Measurements from ENCODE around the gene B4GALT6.

The B4GALT6 gene

GRCh38 chr18:31711365-31712172, 27.2 kb upstream of the B4GALT6 start:
- H3K27me3 ChIP-seq (ENCODE audit: control insufficient read depth in 1 of 2, insufficient read depth in 2 of 2, low read length in 2 of 2), result no peaks in the 10 kb centered on the region
- H3K9ac ChIP-seq (ENCODE audit: low read length), result no peak overlapping the region
- no peak overlapping the region for H3K27ac ChIP-seq (ENCODE audit: low read depth, low read length)
- no peaks in the 10 kb centered on the region for H3K4me1 ChIP-seq (ENCODE audit: insufficient read depth, low read length)
- no peaks in the 10 kb centered on the region for H3K9me3 ChIP-seq (ENCODE audit: low read length)
- no peaks in the 10 kb centered on the region for H3K36me3 ChIP-seq (ENCODE audit: insufficient read depth, low read length)
- no peak overlapping the region for H3K4me3 ChIP-seq (ENCODE audit: low read depth in 1 of 2, low read length in 2 of 2)

- no peak overlapping the region for H3K4me3 ChIP-seq (ENCODE audit: low read depth in 1 of 2, low read length in 2 of 2)
- no peaks in the 10 kb centered on the region for H3K9me3 ChIP-seq (ENCODE audit: low read length)
- H3K27me3 ChIP-seq (ENCODE audit: control insufficient read depth in 1 of 2, insufficient read depth in 2 of 2, low read length in 2 of 2), result no peaks in the 10 kb centered on the region
- no peaks in the 10 kb centered on the region for H3K36me3 ChIP-seq (ENCODE audit: insufficient read depth, low read length)
- no peak overlapping the region for H3K27ac ChIP-seq (ENCODE audit: low read depth, low read length)
- no peak overlapping the region for H3K9ac ChIP-seq (ENCODE audit: low read length)
- no peaks in the 10 kb centered on the region for H3K4me1 ChIP-seq (ENCODE audit: insufficient read depth, low read length)
Measured at GRCh38 chr18:31710826-31711225, 26.4 kb upstream of the B4GALT6 start.

GRCh38 chr18:31707815-31708214, 23.4 kb upstream of the B4GALT6 start:
- Histone ChIP-seq H3K9me3 (ENCODE audit: low read length) (no peaks in the 10 kb centered on the region), H3K27ac (ENCODE audit: low read depth, low read length) (no peak overlapping the region), H3K4me3 (ENCODE audit: low read depth in 1 of 2, low read length in 2 of 2) (no peak overlapping the region), H3K4me1 (ENCODE audit: insufficient read depth, low read length) (no peaks in the 10 kb centered on the region), H3K27me3 (ENCODE audit: control insufficient read depth in 1 of 2, insufficient read depth in 2 of 2, low read length in 2 of 2) (no peaks in the 10 kb centered on the region), H3K36me3 (ENCODE audit: insufficient read depth, low read length) (no peaks in the 10 kb centered on the region), H3K9ac (ENCODE audit: low read length) (no peak overlapping the region)

- H3K36me3 ChIP-seq (ENCODE audit: insufficient read depth, low read length), result no peaks in the 10 kb centered on the region
- H3K4me3 ChIP-seq (ENCODE audit: low read depth in 1 of 2, low read length in 2 of 2), result no peak overlapping the region
- no peaks in the 10 kb centered on the region for H3K4me1 ChIP-seq (ENCODE audit: insufficient read depth, low read length)
- H3K9ac ChIP-seq (ENCODE audit: low read length), result no peak overlapping the region
- no peak overlapping the region for H3K27ac ChIP-seq (ENCODE audit: low read depth, low read length)
- H3K9me3 ChIP-seq (ENCODE audit: low read length), result no peaks in the 10 kb centered on the region
- no peaks in the 10 kb centered on the region for H3K27me3 ChIP-seq (ENCODE audit: control insufficient read depth in 1 of 2, insufficient read depth in 2 of 2, low read length in 2 of 2)
Measured at GRCh38 chr18:31702449-31702848, 18.1 kb upstream of the B4GALT6 start.

- Histone ChIP-seq H3K4me1 (ENCODE audit: insufficient read depth, low read length) (no peaks in the 10 kb centered on the region), H3K4me3 (ENCODE audit: low read depth in 1 of 2, low read length in 2 of 2) (no peak overlapping the region)
Measured at GRCh38 chr18:31701744-31702143, 17.4 kb upstream of the B4GALT6 start.

GRCh38 chr18:31700990-31701389, 16.6 kb upstream of the B4GALT6 start:
- Histone ChIP-seq H3K9ac (ENCODE audit: low read length) (no peak overlapping the region), H3K4me3 (ENCODE audit: low read depth in 1 of 2, low read length in 2 of 2) (no peak overlapping the region), H3K36me3 (ENCODE audit: insufficient read depth, low read length) (no peaks in the 10 kb centered on the region), H3K27ac (ENCODE audit: low read depth, low read length) (no peak overlapping the region), H3K27me3 (ENCODE audit: control insufficient read depth in 1 of 2, insufficient read depth in 2 of 2, low read length in 2 of 2) (no peaks in the 10 kb centered on the region), H3K9me3 (ENCODE audit: low read length) (no peaks in the 10 kb centered on the region), H3K4me1 (ENCODE audit: insufficient read depth, low read length) (no peaks in the 10 kb centered on the region)

More at GRCh38 chr18:31701744-31702143, 17.4 kb upstream of the B4GALT6 start:
- Histone ChIP-seq H3K9me3 (ENCODE audit: low read length) (no peaks in the 10 kb centered on the region), H3K36me3 (ENCODE audit: insufficient read depth, low read length) (no peaks in the 10 kb centered on the region), H3K27me3 (ENCODE audit: control insufficient read depth in 1 of 2, insufficient read depth in 2 of 2, low read length in 2 of 2) (no peaks in the 10 kb centered on the region), H3K27ac (ENCODE audit: low read depth, low read length) (no peak overlapping the region), H3K9ac (ENCODE audit: low read length) (no peak overlapping the region)

GRCh38 chr18:31697351-31698298, 13.2 kb upstream of the B4GALT6 start:
- H3K36me3 ChIP-seq (ENCODE audit: insufficient read depth, low read length), result no peaks in the 10 kb centered on the region
- H3K9me3 ChIP-seq (ENCODE audit: low read length), result no peaks in the 10 kb centered on the region
- H3K27ac ChIP-seq (ENCODE audit: low read depth, low read length), result no peak overlapping the region
- no peak overlapping the region for H3K9ac ChIP-seq (ENCODE audit: low read length)
- H3K4me1 ChIP-seq (ENCODE audit: insufficient read depth, low read length), result no peaks in the 10 kb centered on the region
- H3K4me3 ChIP-seq (ENCODE audit: low read depth in 1 of 2, low read length in 2 of 2), result no peak overlapping the region
- no peaks in the 10 kb centered on the region for H3K27me3 ChIP-seq (ENCODE audit: control insufficient read depth in 1 of 2, insufficient read depth in 2 of 2, low read length in 2 of 2)

- H3K9me3 ChIP-seq (ENCODE audit: low read length), result no peaks in the 10 kb centered on the region
- H3K4me3 ChIP-seq (ENCODE audit: low read depth in 1 of 2, low read length in 2 of 2), result no peak overlapping the region
- no peaks in the 10 kb centered on the region for H3K4me1 ChIP-seq (ENCODE audit: insufficient read depth, low read length)
- no peak overlapping the region for H3K27ac ChIP-seq (ENCODE audit: low read depth, low read length)
- no peaks in the 10 kb centered on the region for H3K36me3 ChIP-seq (ENCODE audit: insufficient read depth, low read length)
- no peak overlapping the region for H3K9ac ChIP-seq (ENCODE audit: low read length)
- H3K27me3 ChIP-seq (ENCODE audit: control insufficient read depth in 1 of 2, insufficient read depth in 2 of 2, low read length in 2 of 2), result no peaks in the 10 kb centered on the region
Measured at GRCh38 chr18:31695989-31696388, 11.6 kb upstream of the B4GALT6 start.

- H3K27me3 ChIP-seq (ENCODE audit: control insufficient read depth in 1 of 2, insufficient read depth in 2 of 2, low read length in 2 of 2), result no peaks in the 10 kb centered on the region
- no peaks in the 10 kb centered on the region for H3K36me3 ChIP-seq (ENCODE audit: insufficient read depth, low read length)
- H3K9ac ChIP-seq (ENCODE audit: low read length), result no peak overlapping the region
- H3K9me3 ChIP-seq (ENCODE audit: low read length), result no peaks in the 10 kb centered on the region
- no peaks in the 10 kb centered on the region for H3K4me1 ChIP-seq (ENCODE audit: insufficient read depth, low read length)
- H3K27ac ChIP-seq (ENCODE audit: low read depth, low read length), result no peak overlapping the region
- H3K4me3 ChIP-seq (ENCODE audit: low read depth in 1 of 2, low read length in 2 of 2), result no peak overlapping the region
Measured at GRCh38 chr18:31694297-31694696, 9.9 kb upstream of the B4GALT6 start.

GRCh38 chr18:31688606-31689005, 4.2 kb upstream of the B4GALT6 start:
- no peaks in the 10 kb centered on the region for H3K4me1 ChIP-seq (ENCODE audit: insufficient read depth, low read length)
- no peak overlapping the region for H3K4me3 ChIP-seq (ENCODE audit: low read depth in 1 of 2, low read length in 2 of 2)

GRCh38 chr18:31686986-31687928, 2.9 kb upstream of the B4GALT6 start:
- H3K27ac ChIP-seq (ENCODE audit: low read depth, low read length), result no peak overlapping the region
- no peaks in the 10 kb centered on the region for H3K4me1 ChIP-seq (ENCODE audit: insufficient read depth, low read length)
- H3K36me3 ChIP-seq (ENCODE audit: insufficient read depth, low read length), result no peaks in the 10 kb centered on the region
- no peak overlapping the region for H3K4me3 ChIP-seq (ENCODE audit: low read depth in 1 of 2, low read length in 2 of 2)
- no peaks in the 10 kb centered on the region for H3K9me3 ChIP-seq (ENCODE audit: low read length)
- no peak overlapping the region for H3K9ac ChIP-seq (ENCODE audit: low read length)
- H3K27me3 ChIP-seq (ENCODE audit: control insufficient read depth in 1 of 2, insufficient read depth in 2 of 2, low read length in 2 of 2), result no peaks in the 10 kb centered on the region

More at GRCh38 chr18:31688606-31689005, 4.2 kb upstream of the B4GALT6 start:
- Histone ChIP-seq H3K9ac (ENCODE audit: low read length) (no peak overlapping the region), H3K27ac (ENCODE audit: low read depth, low read length) (no peak overlapping the region), H3K27me3 (ENCODE audit: control insufficient read depth in 1 of 2, insufficient read depth in 2 of 2, low read length in 2 of 2) (no peaks in the 10 kb centered on the region), H3K9me3 (ENCODE audit: low read length) (no peaks in the 10 kb centered on the region), H3K36me3 (ENCODE audit: insufficient read depth, low read length) (no peaks in the 10 kb centered on the region)

Measured in muscle layer of colon (tissue), 2 donors.